A549 (cell line): ENCODE results near the gene SEC11A.

Experiments
- CHD2 ChIP-seq: fragments of 150-350 bp; IDR thresholded peaks from 2 replicates; pipeline ENCODE4 v1.6.1; 2014; ENCODE audit warnings: low read length; ENCODE audit not compliant: partially characterized antibody
- JUN ChIP-seq, 2 experiments: fragments of >200 bp; sonication (Bioruptor Twin); formaldehyde crosslinking; IDR thresholded peaks; 2 replicates in 1 of 2; 3 replicates in 1 of 2; pipeline ENCODE4 v1.6.1; 2016 to 2017
- PHF8 ChIP-seq: fragments of 200-600 bp; sonication (generic); IDR thresholded peaks from 2 replicates; pipeline ENCODE4 v1.6.1; 2016; ENCODE audit warnings: low read depth, mild to moderate bottlenecking, antibody characterized with exemption, moderate library complexity, borderline replicate concordance
- RAD21 ChIP-seq, 2 experiments: fragments of >200 bp in 1 of 2; sonication (Bioruptor Twin) in 1 of 2; formaldehyde crosslinking in 1 of 2; IDR thresholded peaks in 1 of 2; conservative IDR thresholded peaks in 1 of 2; 2 replicates in 1 of 2; 3 replicates in 1 of 2; pipeline ENCODE4 v1.6.1; 2012 to 2018; ENCODE audit warnings: inconsistent platforms in 1 of 2
- ZFP36 ChIP-seq: fragments of 450-650 bp; IDR thresholded peaks from 2 replicates; pipeline ENCODE4 v1.6.1; 2014; ENCODE audit warnings: borderline replicate concordance; ENCODE audit not compliant: partially characterized antibody
- TF ChIP-seq, protein P1 (sequence below): fragments of >200 bp; sonication (Bioruptor Twin); formaldehyde crosslinking; IDR thresholded peaks from 3 replicates; pipeline ENCODE4 v1.5.1; 2016

DNA sequence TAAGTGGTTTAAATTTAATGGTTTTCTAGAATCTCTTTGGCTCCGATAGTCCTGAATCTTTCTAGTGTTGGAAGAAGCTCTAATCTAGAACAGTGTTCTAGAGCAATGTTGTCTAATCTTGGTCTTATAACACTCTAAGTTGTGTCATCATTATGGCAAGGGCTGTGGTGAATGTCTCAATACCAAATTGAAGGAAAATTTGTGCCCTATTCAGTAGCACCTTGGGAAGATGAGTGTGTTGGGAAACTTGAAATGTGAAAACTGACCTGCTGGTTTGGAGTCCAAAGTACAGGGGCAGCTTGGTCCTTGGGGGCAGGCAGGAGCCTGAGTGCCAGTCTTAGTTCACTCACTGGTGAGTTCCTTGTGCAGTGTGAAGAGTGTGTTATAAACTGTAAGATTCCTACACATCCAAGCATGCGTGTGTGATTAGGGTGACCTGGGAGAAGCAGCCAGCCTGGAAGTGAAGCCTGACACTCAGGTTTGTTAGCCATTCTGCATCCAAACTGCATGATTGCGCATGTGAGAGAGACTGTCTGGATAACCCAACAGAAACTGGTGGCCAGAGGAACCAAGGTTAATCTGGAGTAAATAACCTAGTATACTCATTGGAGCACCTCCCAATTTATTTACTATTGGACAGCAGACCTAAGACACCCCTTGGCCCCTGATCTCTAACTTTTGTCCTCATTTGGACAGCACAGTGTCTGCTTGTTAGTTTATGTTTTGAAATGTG lies 47.1 kb upstream of the SEC11A start:
- TF ChIP-seq RAD21 (conservative IDR thresholded peaks at IDR 0.05 in 1 of 2, IDR thresholded peaks at IDR 0.05 in 1 of 2) (no peak), JUN (IDR thresholded peaks at IDR 0.05) (no peak), PHF8 (no peak), CHD2 (no peak), ZFP36 (no peak)
- TF ChIP-seq, protein P1, sequence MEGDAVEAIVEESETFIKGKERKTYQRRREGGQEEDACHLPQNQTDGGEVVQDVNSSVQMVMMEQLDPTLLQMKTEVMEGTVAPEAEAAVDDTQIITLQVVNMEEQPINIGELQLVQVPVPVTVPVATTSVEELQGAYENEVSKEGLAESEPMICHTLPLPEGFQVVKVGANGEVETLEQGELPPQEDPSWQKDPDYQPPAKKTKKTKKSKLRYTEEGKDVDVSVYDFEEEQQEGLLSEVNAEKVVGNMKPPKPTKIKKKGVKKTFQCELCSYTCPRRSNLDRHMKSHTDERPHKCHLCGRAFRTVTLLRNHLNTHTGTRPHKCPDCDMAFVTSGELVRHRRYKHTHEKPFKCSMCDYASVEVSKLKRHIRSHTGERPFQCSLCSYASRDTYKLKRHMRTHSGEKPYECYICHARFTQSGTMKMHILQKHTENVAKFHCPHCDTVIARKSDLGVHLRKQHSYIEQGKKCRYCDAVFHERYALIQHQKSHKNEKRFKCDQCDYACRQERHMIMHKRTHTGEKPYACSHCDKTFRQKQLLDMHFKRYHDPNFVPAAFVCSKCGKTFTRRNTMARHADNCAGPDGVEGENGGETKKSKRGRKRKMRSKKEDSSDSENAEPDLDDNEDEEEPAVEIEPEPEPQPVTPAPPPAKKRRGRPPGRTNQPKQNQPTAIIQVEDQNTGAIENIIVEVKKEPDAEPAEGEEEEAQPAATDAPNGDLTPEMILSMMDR: no peak
